H9 (cell line): ENCODE results near the gene GPR137. TPM values are rescaled to one million over a fixed set of nuclear protein-coding genes. Genes with fewer than 3 reads are reported as not detected.

Experiments
- DNase-seq: peaks from one replicate; pipeline ENCODE4 v3.0.0-alpha.2; 2017
- H2AFZ ChIP-seq: one replicate; pipeline ENCODE4 v1.6.1; 2013; ENCODE audit warnings: mild to moderate bottlenecking, low read length, control low read depth, moderate library complexity
- H2AK5ac ChIP-seq: 2 replicates; pipeline ENCODE4 v1.6.1; 2013; ENCODE audit warnings: low read length, control low read depth, mixed read lengths; ENCODE audit not compliant: insufficient read length
- H2BK120ac ChIP-seq: one replicate; pipeline ENCODE4 v1.6.1; 2013; ENCODE audit warnings: low read depth, mild to moderate bottlenecking, low read length, control low read depth, inconsistent platforms; ENCODE audit not compliant: poor library complexity, severe bottlenecking
- H2BK12ac ChIP-seq: 2 replicates; pipeline ENCODE4 v1.6.1; 2013; ENCODE audit warnings: low read length, control low read depth, mixed read lengths, low read depth; ENCODE audit not compliant: insufficient read length
- H2BK15ac ChIP-seq: 2 replicates; pipeline ENCODE4 v1.6.1; 2013; ENCODE audit warnings: low read depth, low read length, control low read depth
- H2BK20ac ChIP-seq: one replicate; pipeline ENCODE4 v1.6.1; 2013; ENCODE audit warnings: low read depth, mild to moderate bottlenecking, low read length, control low read depth, inconsistent platforms; ENCODE audit not compliant: poor library complexity, severe bottlenecking
- H2BK5ac ChIP-seq: 2 replicates; pipeline ENCODE4 v1.6.1; 2013; ENCODE audit warnings: low read length, control low read depth, mixed read lengths; ENCODE audit not compliant: insufficient read length
- H3K14ac ChIP-seq: 2 replicates; pipeline ENCODE4 v1.6.1; 2013; ENCODE audit warnings: low read length, control low read depth; ENCODE audit not compliant: insufficient read depth
- H3K18ac ChIP-seq: 2 replicates; pipeline ENCODE4 v1.6.1; 2013; ENCODE audit warnings: low read depth, mild to moderate bottlenecking, mixed read lengths, low read length, control low read depth; ENCODE audit not compliant: insufficient read length
- H3K23ac ChIP-seq: 2 replicates; pipeline ENCODE4 v1.6.1; 2013; ENCODE audit warnings: low read length, control low read depth, mixed read lengths, low read depth; ENCODE audit not compliant: insufficient read length
- H3K23me2 ChIP-seq: 2 replicates; pipeline ENCODE4 v1.6.1; 2013; ENCODE audit warnings: low read depth, mild to moderate bottlenecking, mixed read lengths, low read length, control low read depth; ENCODE audit not compliant: insufficient read length, poor library complexity, severe bottlenecking
- H3K27ac ChIP-seq: 2 replicates; pipeline ENCODE4 v1.5.1; 2013; ENCODE audit warnings: low read length, control low read depth, mixed read lengths, low read depth; ENCODE audit not compliant: insufficient read length
- H3K27me3 ChIP-seq: 2 replicates; pipeline ENCODE4 v1.6.1; 2013; ENCODE audit warnings: low read length, control low read depth, inconsistent platforms; ENCODE audit not compliant: insufficient read depth
- H3K4ac ChIP-seq: 2 replicates; pipeline ENCODE4 v1.6.1; 2013; ENCODE audit warnings: low read depth, mild to moderate bottlenecking, control low read depth, inconsistent platforms, low read length, moderate library complexity
- H3K4me1 ChIP-seq: 2 replicates; pipeline ENCODE4 v1.6.1; 2013; ENCODE audit warnings: low read length, control low read depth, inconsistent platforms; ENCODE audit not compliant: insufficient read depth
- H3K4me2 ChIP-seq: 2 replicates; pipeline ENCODE4 v1.6.1; 2013; ENCODE audit warnings: low read length, control low read depth, mixed read lengths; ENCODE audit not compliant: insufficient read length, insufficient read depth
- H3K56ac ChIP-seq: 2 replicates; pipeline ENCODE4 v1.6.1; 2013; ENCODE audit warnings: low read depth, mild to moderate bottlenecking, mixed read lengths, low read length, control low read depth; ENCODE audit not compliant: insufficient read length
- H3K79me1 ChIP-seq: 2 replicates; pipeline ENCODE4 v1.6.1; 2013; ENCODE audit warnings: low read depth, mild to moderate bottlenecking, moderate library complexity, low read length, control low read depth, inconsistent platforms; ENCODE audit not compliant: insufficient read depth, poor library complexity, severe bottlenecking
- H3K79me2 ChIP-seq: 2 replicates; pipeline ENCODE4 v1.6.1; 2013; ENCODE audit warnings: low read length, control low read depth, inconsistent platforms; ENCODE audit not compliant: insufficient read depth
- H3K9ac ChIP-seq: 2 replicates; pipeline ENCODE4 v1.6.1; 2013; ENCODE audit warnings: low read length, control low read depth, mixed read lengths; ENCODE audit not compliant: insufficient read length; ENCODE audit errors: extremely low read depth
- H3K9me3 ChIP-seq: one replicate; pipeline ENCODE4 v1.6.1; 2013; ENCODE audit warnings: low read depth, low read length, inconsistent platforms; ENCODE audit not compliant: control insufficient read depth
- H3T11ph ChIP-seq: one replicate; pipeline ENCODE4 v1.6.1; 2013; ENCODE audit warnings: mild to moderate bottlenecking, low read length, control low read depth, inconsistent platforms
- H4K20me1 ChIP-seq: one replicate; pipeline ENCODE4 v1.6.1; 2013; ENCODE audit not compliant: control insufficient read depth, insufficient read length, insufficient read depth
- H4K5ac ChIP-seq: 2 replicates; pipeline ENCODE4 v1.6.1; 2013; ENCODE audit warnings: low read depth, mild to moderate bottlenecking, mixed read lengths, low read length, control low read depth; ENCODE audit not compliant: insufficient read length
- H4K8ac ChIP-seq: replicated peaks from 2 replicates; pipeline ENCODE4 v1.6.1; 2013; ENCODE audit warnings: low read length, control low read depth, mixed read lengths, low read depth; ENCODE audit not compliant: insufficient read length
- H4K91ac ChIP-seq: 2 replicates; pipeline ENCODE4 v1.6.1; 2013; ENCODE audit warnings: low read depth, mild to moderate bottlenecking, moderate library complexity, mixed read lengths, low read length, control low read depth; ENCODE audit not compliant: insufficient read length
- H3K27ac Mint-ChIP-seq, 3 experiments: 2 replicates in 2 of 3; 3 replicates in 1 of 3; pipeline ENCODE4 v1.8.0; 2020 to 2021; ENCODE audit warnings: mixed read lengths in 3 of 3, mild to moderate bottlenecking in 1 of 3, moderate library complexity in 1 of 3
- H3K27me3 Mint-ChIP-seq: 2 replicates; pipeline ENCODE4 v1.8.0; 2021; ENCODE audit warnings: low read depth, mild to moderate bottlenecking, moderate library complexity, mixed read lengths
- H3K36me3 Mint-ChIP-seq, 3 experiments: 2 replicates in 2 of 3; 3 replicates in 1 of 3; pipeline ENCODE4 v1.8.0; 2020 to 2021; ENCODE audit warnings: low read depth in 3 of 3, mixed read lengths in 3 of 3; ENCODE audit not compliant: insufficient read depth in 1 of 3
- H3K4me1 Mint-ChIP-seq, 2 experiments: 2 replicates each; pipeline ENCODE4 v1.8.0; 2020; ENCODE audit warnings: mixed read lengths in 2 of 2
- H3K4me3 Mint-ChIP-seq, 2 experiments: 2 replicates in 1 of 2; 3 replicates in 1 of 2; pipeline ENCODE4 v1.8.0; 2020 to 2021; ENCODE audit warnings: mild to moderate bottlenecking in 2 of 2, mixed read lengths in 2 of 2, moderate library complexity in 1 of 2
- H3K9me3 Mint-ChIP-seq, 2 experiments: 2 replicates in 1 of 2; 3 replicates in 1 of 2; pipeline ENCODE4 v1.8.0; 2020; ENCODE audit warnings: mild to moderate bottlenecking in 2 of 2, mixed read lengths in 2 of 2, moderate library complexity in 1 of 2
- CTCF ChIP-seq: fragments of 200-600 bp; sonication (generic); conservative IDR thresholded peaks from 3 replicates; pipeline ENCODE4 v1.8.0; 2021; ENCODE audit warnings: antibody characterized with exemption, mild to moderate bottlenecking
- WGBS: extraction: QIAGEN DNeasy Blood & Tissue Kit; methylation state at CpG from one replicate; pipeline ENCODE4 v1.1.7; 2013; ENCODE audit warnings: missing lambda C conversion rate, low lambda C conversion rate, mixed read lengths; ENCODE audit not compliant: insufficient read length; ENCODE audit errors: extremely low coverage; 5-methylcytosine and 5-hydroxymethylcytosine counted together
- total RNA-seq: library from RNA; stranded (reverse); gene quantifications from 2 replicates; pipeline ENCODE4 v1.2.1, GENCODE V29; 2021

The GPR137 gene
- total RNA-seq, 1 experiment from 2014 or later: 39.6 TPM

GRCh38 chr11:64244107-64244506 lies 41.5 kb upstream of the GPR137 start:
- no peaks in the 10 kb centered on the region for H3K27me3 Mint-ChIP-seq
- H3K23me2 ChIP-seq: peaks cover 21% of the 10 kb centered on the region
- no peak overlapping the region for H3K9ac ChIP-seq
- DNase-seq: no peak
- no peaks in the 10 kb centered on the region for H3K79me1 ChIP-seq
- H3K27me3 ChIP-seq: no peaks in the 10 kb centered on the region
- H2BK12ac ChIP-seq: no peak overlapping the region
- peaks cover 12 to 23% (median 13%) of the 10 kb centered on the region in 3 experiments for H3K36me3 Mint-ChIP-seq
- no peaks in the 10 kb centered on the region; a peak in 1 of 5 replicates for H3K9me3 Mint-ChIP-seq
- H3K27ac Mint-ChIP-seq: peak overlapping the region in 2 of 3 experiments; percentile 83 to 90; a peak in 3 of 7 replicates
- no peak overlapping the region for H3K23ac ChIP-seq
- H4K20me1 ChIP-seq: no peaks in the 10 kb centered on the region
- no peak overlapping the region for H3K18ac ChIP-seq
- no peak overlapping the region for H4K5ac ChIP-seq
- H3K4me3 Mint-ChIP-seq: peak overlapping the region; percentile 85 to 93
- no peak overlapping the region for H3T11ph ChIP-seq
- no peak overlapping the region for H2BK20ac ChIP-seq
- H3K4me1 ChIP-seq: peaks cover 3% of the 10 kb centered on the region; the same call in 1 of the 2 replicates
- no peaks in the 10 kb centered on the region for H3K9me3 ChIP-seq
- no peak overlapping the region for H2AFZ ChIP-seq
- no peak for TF ChIP-seq CTCF
- no peak overlapping the region for H3K14ac ChIP-seq
- no peak overlapping the region for H2BK120ac ChIP-seq
- H3K79me2 ChIP-seq: peaks cover 9% of the 10 kb centered on the region; the same call in 1 of the 2 replicates
- no peak overlapping the region for H3K4ac ChIP-seq
- no peak overlapping the region for H4K91ac ChIP-seq
- no peak overlapping the region for H2BK5ac ChIP-seq
- no peak overlapping the region for H3K27ac ChIP-seq
- H4K8ac ChIP-seq: no peak overlapping the region
- H3K4me1 Mint-ChIP-seq: peaks cover 35 to 42% of the 10 kb centered on the region in 2 experiments
- no peak overlapping the region for H2AK5ac ChIP-seq
- WGBS: no CpG with 5 or more reads among the region's 5 CpGs
- H3K56ac ChIP-seq: no peak overlapping the region
- H3K4me2 ChIP-seq: no peak overlapping the region
- no peak overlapping the region for H2BK15ac ChIP-seq
